GM10248 (cell line): Measurements from ENCODE around the gene ABCB7.
A peak's percentile ranks its signal among the peaks of the same experiment; 100 is the strongest.
"Not testable (repeated sequence)": the region's sequence is repeated elsewhere in the genome, so short reads cannot be mapped to it uniquely, and the experiment has no call there.

Experiments
- CTCF ChIA-PET: fragments of 300-600 bp; sonication (Branson Sonifier 250); formaldehyde crosslinking; extraction: SDS; loops from one replicate; lab custom pipeline; 2021; ENCODE audit warnings: antibody characterized with exemption; lab: Yijun Ruan, JAX
- POLR2A ChIA-PET: fragments of 350-650 bp; sonication (Branson Sonifier 250); formaldehyde crosslinking; extraction: SDS; loops from one replicate; lab custom pipeline; 2020; ENCODE audit warnings: antibody characterized with exemption; lab: Yijun Ruan, JAX
- DNase-seq: peaks from one replicate; pipeline ENCODE4 v3.0.0; 2012; ENCODE audit errors: extremely low spot score
- TF ChIP-seq, protein P1 (sequence below): IDR thresholded peaks from 2 replicates; pipeline ENCODE4 v1.5.1; 2012; ENCODE audit warnings: mild to moderate bottlenecking, low read depth; ENCODE audit errors: extremely low read depth, missing control alignments, control extremely low read depth

ABCB7 gene

DNA sequence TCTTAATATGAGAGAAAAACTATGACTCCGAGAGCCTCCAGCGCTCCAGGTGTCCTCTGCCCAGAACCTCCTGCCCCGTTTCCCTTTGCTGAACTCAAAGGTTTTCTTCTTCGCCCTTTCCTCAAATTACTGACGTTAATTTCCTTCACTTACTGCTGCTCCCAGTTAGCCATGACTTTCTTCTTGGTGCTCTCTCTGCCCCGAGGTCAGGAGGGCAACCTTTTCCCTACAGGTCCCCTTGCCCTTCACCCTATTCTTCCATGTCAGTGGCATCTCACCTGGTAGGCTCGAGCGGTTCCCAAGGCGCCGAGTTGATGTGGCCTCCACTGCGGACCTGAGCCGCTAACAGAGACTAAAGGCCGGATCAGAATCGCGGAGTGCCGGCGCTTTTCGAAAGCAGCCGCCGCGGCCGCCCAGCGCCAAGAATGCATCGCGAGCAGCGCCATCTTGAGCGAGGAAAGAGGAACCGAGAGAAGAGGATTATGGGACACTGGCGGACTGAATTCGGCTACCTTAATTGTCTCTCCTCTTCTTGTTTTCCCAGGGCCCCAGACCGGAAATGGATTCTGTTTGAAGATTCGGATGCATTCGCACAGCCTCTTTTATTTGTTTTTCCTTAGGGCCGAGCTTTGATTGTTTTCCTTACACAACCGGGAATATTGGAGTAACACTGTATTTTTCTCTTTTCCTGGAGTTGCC, at the start of gene ABCB7:
Gene ABCB7, minus strand, starts transcription at position 457 of the 699 bp plus-strand sequence. Its CDS starts 11 bp downstream, at position 446.
- DNase-seq, result peak; percentile 46
- CTCF ChIA-PET, result no interaction called here
- POLR2A ChIA-PET, result no interaction called here
- TF ChIP-seq, protein P1, sequence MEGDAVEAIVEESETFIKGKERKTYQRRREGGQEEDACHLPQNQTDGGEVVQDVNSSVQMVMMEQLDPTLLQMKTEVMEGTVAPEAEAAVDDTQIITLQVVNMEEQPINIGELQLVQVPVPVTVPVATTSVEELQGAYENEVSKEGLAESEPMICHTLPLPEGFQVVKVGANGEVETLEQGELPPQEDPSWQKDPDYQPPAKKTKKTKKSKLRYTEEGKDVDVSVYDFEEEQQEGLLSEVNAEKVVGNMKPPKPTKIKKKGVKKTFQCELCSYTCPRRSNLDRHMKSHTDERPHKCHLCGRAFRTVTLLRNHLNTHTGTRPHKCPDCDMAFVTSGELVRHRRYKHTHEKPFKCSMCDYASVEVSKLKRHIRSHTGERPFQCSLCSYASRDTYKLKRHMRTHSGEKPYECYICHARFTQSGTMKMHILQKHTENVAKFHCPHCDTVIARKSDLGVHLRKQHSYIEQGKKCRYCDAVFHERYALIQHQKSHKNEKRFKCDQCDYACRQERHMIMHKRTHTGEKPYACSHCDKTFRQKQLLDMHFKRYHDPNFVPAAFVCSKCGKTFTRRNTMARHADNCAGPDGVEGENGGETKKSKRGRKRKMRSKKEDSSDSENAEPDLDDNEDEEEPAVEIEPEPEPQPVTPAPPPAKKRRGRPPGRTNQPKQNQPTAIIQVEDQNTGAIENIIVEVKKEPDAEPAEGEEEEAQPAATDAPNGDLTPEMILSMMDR, result no peak

DNA sequence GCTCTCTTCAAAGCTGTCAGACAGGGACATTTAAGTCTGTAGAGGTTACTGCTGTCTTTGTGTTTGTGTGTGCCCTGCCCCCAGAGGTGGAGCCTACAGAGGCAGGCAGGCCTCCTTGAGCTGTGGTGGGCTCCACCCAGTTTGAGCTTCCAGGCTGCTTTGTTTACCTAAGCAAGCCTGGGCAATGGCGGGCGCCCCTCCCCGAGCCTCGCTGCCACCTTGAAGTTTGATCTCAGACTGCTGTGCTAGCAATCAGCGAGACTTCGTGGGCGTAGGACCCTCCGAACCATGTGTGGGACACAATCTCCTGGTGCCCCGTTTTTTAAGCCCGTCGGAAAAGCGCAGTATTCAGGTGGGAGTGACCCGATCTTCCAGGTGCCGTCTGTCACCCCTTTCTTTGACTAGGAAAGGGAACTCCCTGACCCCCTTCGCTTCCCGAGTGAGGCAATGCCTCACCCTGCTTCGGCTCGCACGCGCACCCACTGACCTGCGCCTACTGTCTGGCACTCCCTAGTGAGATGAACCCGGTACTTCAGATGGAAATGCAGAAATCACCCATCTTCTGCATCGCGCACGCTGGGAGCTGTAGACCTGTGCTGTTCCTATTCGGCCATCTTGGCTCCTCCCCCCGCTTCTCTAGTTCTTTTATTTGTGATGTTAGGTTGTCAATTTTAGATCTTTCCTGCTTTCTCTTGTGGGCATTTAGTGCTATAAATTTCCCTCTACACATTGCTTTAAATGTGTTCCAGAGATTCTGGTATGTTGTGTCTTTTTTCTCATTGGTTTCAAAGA, 32.5 kb upstream of the ABCB7 start:
- DNase-seq, POLR2A ChIA-PET, CTCF ChIA-PET: not testable (repeated sequence)

DNA sequence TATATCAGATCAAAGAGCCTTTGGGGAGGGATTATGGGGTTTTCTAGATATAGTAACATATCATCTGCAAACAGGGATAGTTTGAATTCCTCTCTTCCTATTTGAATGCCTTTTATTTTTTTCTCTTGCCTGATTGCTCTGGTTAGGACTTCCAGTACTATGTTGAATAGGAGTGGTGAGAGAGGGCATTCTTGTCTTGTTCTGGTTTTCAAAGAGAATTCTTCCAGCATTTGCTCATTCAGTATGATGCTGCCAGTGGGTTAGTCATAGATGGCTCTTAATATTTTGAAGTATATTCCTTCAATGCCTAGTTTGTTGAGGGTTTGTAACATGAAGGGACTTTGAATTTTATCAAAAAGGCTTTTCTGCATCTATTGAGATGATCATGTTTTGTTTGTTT, 25.6 kb upstream of the ABCB7 start:
- DNase-seq, result no peak
- ChIA-PET CTCF (no interaction called here), POLR2A (no interaction called here)
- TF ChIP-seq, protein P1, result no peak

DNA sequence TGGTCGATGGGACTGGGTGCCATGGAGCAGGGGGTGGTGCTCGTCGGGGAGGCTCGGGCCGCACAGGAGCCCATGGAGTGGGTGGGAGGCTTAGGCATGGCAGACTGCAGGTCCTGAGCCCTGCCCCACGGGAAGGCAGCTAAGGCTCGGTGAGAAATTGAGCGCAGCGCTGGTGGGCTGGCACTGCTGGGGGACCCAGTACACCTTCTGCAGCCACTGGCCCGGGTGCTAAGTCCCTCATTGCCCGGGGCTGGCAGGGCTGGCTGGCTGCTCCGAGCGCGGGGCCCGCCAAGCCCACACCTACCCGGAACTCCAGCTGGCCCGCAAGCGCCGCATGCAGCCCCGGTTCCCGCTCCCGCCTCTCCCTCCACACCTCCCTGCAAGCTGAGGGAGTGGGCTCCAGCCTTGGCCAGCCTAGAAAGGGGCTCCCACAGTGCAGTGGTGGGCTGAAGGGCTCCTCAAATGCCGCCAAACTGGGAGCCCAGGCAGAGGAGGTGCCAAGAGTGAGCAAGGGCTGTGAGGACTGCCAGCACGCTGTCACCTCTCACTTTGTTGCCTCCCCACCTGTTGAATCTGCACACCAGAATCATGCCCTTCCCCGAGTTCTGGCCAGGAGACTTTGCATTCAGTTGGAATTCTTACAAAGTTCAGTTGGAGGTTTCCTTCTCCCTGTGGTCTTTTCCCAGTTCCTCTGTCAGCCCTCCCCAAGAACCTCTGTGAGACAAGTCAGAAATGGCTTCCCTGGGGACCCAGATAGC, 23.6 kb upstream of the ABCB7 start:
- POLR2A ChIA-PET, result interaction anchor here (0.7 kb wide), 1 partner anchor 36 kb away, joined by 6 read pairs; no protein-coding TSS in a partner anchor
- DNase-seq, CTCF ChIA-PET: not testable (repeated sequence)

DNA sequence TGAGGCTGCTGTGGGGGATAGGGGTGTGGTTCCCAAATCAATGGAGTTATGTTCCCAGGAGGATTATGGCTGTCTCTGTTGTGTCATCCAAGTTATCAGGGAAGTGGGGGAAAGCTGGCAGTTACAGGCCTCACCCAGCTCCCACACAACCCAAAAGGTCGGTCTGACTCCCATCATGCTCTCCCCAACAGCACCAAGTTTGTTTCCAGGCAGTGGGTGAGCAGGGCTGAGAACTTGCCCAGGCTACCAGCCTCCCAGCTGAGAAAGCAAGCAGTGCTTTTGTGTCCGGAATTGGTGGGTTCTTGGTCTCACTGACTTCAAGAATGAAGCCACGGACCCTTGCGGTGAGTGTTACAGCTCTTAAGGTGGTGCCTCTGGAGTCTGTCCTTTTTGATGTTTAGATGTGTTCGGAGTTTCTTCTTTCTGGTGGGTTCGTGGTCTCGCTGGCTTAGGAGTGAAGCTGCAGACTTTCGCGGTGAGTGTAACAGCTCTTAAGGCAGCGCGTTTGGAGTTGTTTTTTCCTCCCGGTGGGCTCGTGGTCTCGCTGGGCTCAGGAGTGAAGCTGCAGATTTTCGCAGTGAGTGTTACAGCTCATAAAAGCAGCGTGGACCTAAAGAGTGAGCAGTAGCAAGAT, 16.3 kb upstream of the ABCB7 start:
- POLR2A ChIA-PET, CTCF ChIA-PET, DNase-seq: not testable (repeated sequence)

DNA sequence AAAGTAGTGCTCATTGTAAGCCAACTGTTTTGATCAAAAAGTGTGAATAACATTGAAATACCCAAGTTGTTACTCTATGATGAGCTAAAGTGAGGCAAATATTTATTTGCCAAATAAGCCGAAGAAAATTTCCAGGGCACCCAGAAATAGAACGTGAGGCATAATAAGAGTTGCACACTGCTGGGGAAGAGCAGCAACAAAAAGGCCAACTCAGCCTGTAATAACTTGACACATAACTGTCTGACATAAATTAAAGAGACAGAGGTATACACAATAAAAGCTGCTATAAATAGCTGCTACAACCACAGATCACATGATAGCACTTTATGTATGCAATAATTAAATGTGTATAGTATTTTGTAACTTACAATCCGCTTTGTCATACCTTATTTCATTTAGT, 2.0 kb upstream of the ABCB7 start:
- DNase-seq, result no peak
- TF ChIP-seq, protein P1, result no peak
- ChIA-PET POLR2A (no interaction called here), CTCF (interaction anchor here (1.3 kb wide), 1 partner anchor 233 kb away, joined by 3 read pairs; the partner anchor contains the start of gene NEXMIF)

DNA sequence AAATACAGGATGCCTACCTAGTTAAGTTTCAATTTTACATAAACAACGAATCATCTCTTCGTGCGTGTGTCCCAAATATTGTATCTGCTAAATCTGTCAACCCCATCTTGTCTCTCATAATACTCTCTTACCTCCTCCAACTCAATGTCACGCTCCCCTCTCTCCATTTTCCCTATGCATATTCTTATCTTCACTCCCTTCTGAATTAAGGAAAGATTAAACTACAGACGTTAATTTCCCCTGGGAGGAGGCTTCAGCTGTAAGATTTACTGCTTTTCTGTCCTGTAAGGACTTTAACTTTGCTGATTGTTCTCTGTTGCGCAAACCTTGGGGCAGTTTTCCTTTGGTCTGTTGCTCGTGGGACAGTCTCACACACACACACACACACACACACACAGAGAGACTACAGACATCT, 455 bp upstream of the ABCB7 start:
- TF ChIP-seq, protein P1, result no peak
- ChIA-PET CTCF (no interaction called here), POLR2A (no interaction called here)
- DNase-seq, result no peak

DNA sequence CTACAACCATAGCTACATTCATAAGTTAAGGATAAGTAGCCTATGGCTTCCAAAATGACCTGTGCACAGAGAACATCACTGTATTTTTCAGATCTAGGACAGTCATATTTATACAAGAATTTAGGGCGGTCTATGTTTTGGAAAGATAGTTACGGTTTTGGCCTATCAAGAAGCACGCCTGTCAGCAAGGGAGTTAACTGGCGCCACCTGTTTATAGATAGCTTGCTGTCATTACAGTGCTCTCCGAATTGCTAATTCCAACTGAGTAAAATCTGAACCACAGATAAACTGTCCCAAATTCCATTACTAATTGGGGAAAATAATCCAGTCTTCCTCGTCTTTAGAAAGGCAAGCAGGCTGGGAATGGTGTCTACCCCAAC, 646 bp downstream of the ABCB7 start:
- POLR2A ChIA-PET, result no interaction called here
- peak; percentile 21 for DNase-seq
- TF ChIP-seq, protein P1, result no peak
- CTCF ChIA-PET, result no interaction called here
